ENCODE data around the gene SH3GL2. TPM values are rescaled to one million over a fixed set of nuclear protein-coding genes. Genes with fewer than 3 reads are reported as not detected.

Gene SH3GL2
- total RNA-seq, 2 experiments from 2014 or later: not detected

- Mint-ChIP-seq H3K27me3 (ENCODE audit: low read depth) (no peaks in the 10 kb centered on the region), H3K9me3 (ENCODE audit: insufficient read depth) (no peaks in the 10 kb centered on the region), H3K27ac (no peak overlapping the region), H3K4me3 (no peak overlapping the region), H3K4me1 (ENCODE audit: low read depth) (no peaks in the 10 kb centered on the region), H3K36me3 (ENCODE audit: low read depth) (no peaks in the 10 kb centered on the region)
- ATAC-seq: no peak
- DNase-seq: no peak
- POLR2A ChIA-PET: no interaction called here
- CTCF ChIA-PET: no interaction called here
These were observed 255.0 kb downstream of the SH3GL2 start for GRCh38 chr9:17833846-17834245.

- ChIA-PET POLR2A (no interaction called here), CTCF (interaction anchor here (1.4 kb wide), 1 partner anchor 27 kb away, joined by 6 read pairs; no protein-coding TSS in a partner anchor)
- no peaks in the 10 kb centered on the region for H3K36me3 Mint-ChIP-seq (ENCODE audit: low read depth)
- no peak for DNase-seq
- no peak for ATAC-seq
- H3K4me1 Mint-ChIP-seq (ENCODE audit: low read depth): no peaks in the 10 kb centered on the region
- no peaks in the 10 kb centered on the region for H3K9me3 Mint-ChIP-seq (ENCODE audit: insufficient read depth)
- H3K27ac Mint-ChIP-seq: no peak overlapping the region
- H3K4me3 Mint-ChIP-seq: no peak overlapping the region
- H3K27me3 Mint-ChIP-seq (ENCODE audit: low read depth): no peaks in the 10 kb centered on the region
These were observed 259.1 kb downstream of the SH3GL2 start for GRCh38 chr9:17837965-17838364.

- H3K9me3 Mint-ChIP-seq (ENCODE audit: insufficient read depth): no peaks in the 10 kb centered on the region
- ATAC-seq: no peak
- ChIA-PET POLR2A (no interaction called here), CTCF (no interaction called here)
- H3K4me1 Mint-ChIP-seq (ENCODE audit: low read depth): no peaks in the 10 kb centered on the region
- no peaks in the 10 kb centered on the region for H3K27me3 Mint-ChIP-seq (ENCODE audit: low read depth)
- no peak for DNase-seq
- no peak overlapping the region for H3K4me3 Mint-ChIP-seq
- no peaks in the 10 kb centered on the region for H3K36me3 Mint-ChIP-seq (ENCODE audit: low read depth)
- H3K27ac Mint-ChIP-seq: no peak overlapping the region
These were observed 260.9 kb downstream of the SH3GL2 start for GRCh38 chr9:17839776-17840175.

- Mint-ChIP-seq H3K27ac (no peak overlapping the region), H3K9me3 (ENCODE audit: insufficient read depth) (no peaks in the 10 kb centered on the region), H3K27me3 (ENCODE audit: low read depth) (no peaks in the 10 kb centered on the region), H3K4me3 (no peak overlapping the region), H3K4me1 (ENCODE audit: low read depth) (no peaks in the 10 kb centered on the region), H3K36me3 (ENCODE audit: low read depth) (no peaks in the 10 kb centered on the region)
- POLR2A ChIA-PET: no interaction called here
- no peak for ATAC-seq
- no peak for DNase-seq
- CTCF ChIA-PET: no interaction called here
These were observed 264.4 kb downstream of the SH3GL2 start for GRCh38 chr9:17843236-17843635.

Data from activated CD8-positive, alpha-beta T cell treated with anti-CD3 and anti-CD28 coated beads, Interleukin-2, amount 10 ng/mL, durations not matched to agents 7 days and 5 days (primary cell).